ENCODE data around the gene TMEM273. TPM values are rescaled to one million over a fixed set of nuclear protein-coding genes. Genes with fewer than 3 reads are reported as not detected.

TMEM273 gene
- total RNA-seq, 1 experiment from 2014 or later: not detected

- Histone ChIP-seq H3K9me3 (ENCODE audit: control insufficient read depth in 1 of 2, insufficient read depth in 1 of 2, low read depth in 1 of 2, low read length in 2 of 2) (no peaks in the 10 kb centered on the region), H3K27me3 (ENCODE audit: insufficient read depth, low read length) (peaks cover 67% of the 10 kb centered on the region), H3K9ac (ENCODE audit: low read length) (no peak overlapping the region), H3K27ac (ENCODE audit: low read depth, low read length) (no peak overlapping the region), H3K4me1 (ENCODE audit: control insufficient read depth in 1 of 2, insufficient read depth in 2 of 2, low read length in 2 of 2) (no peaks in the 10 kb centered on the region), H3K4me2 (ENCODE audit: low read length) (no peak overlapping the region), H3K79me2 (ENCODE audit: insufficient read depth, low read length) (no peaks in the 10 kb centered on the region), H3K4me3 (replicated peaks in 1 of 2; ENCODE audit: low read depth in 1 of 2, low read length in 2 of 2) (no peak overlapping the region), H2AFZ (ENCODE audit: low read depth, low read length, poor library complexity, severe bottlenecking) (no peak overlapping the region), H4K20me1 (ENCODE audit: insufficient read depth) (no peaks in the 10 kb centered on the region), H3K9me2 (ENCODE audit: insufficient read depth) (no peaks in the 10 kb centered on the region), H3K36me3 (ENCODE audit: control insufficient read depth in 1 of 2, insufficient read depth in 2 of 2, low read length in 2 of 2) (no peaks in the 10 kb centered on the region)
- BruUV-seq (replicated peaks): no TSS peak
- TF ChIP-seq SRF (IDR thresholded peaks at IDR 0.05; ENCODE audit: low read depth) (no peak), POLR2AphosphoS5 (IDR thresholded peaks at IDR 0.05; ENCODE audit: low read depth, low read length) (no peak), SIN3A (IDR thresholded peaks at IDR 0.05; ENCODE audit: low read depth) (no peak), TCF7L2 (IDR thresholded peaks at IDR 0.05; ENCODE audit: borderline replicate concordance, extremely low read depth, insufficient read depth, insufficient read length) (no peak), MAX (IDR thresholded peaks at IDR 0.05) (no peak), ATF3 (IDR thresholded peaks at IDR 0.05) (no peak), ZNF274 (IDR thresholded peaks at IDR 0.05; ENCODE audit: low read depth, low read length) (no peak), EGR1 (IDR thresholded peaks at IDR 0.05; ENCODE audit: low read depth) (no peak), RAD21 (IDR thresholded peaks at IDR 0.05; ENCODE audit: low read depth) (no peak), CBX3 (IDR thresholded peaks at IDR 0.05; ENCODE audit: low read depth) (no peak), ELF1 (IDR thresholded peaks at IDR 0.05; ENCODE audit: borderline replicate concordance, low read depth) (no peak), REST (IDR thresholded peaks at IDR 0.05; ENCODE audit: low read depth) (no peak), JUND (IDR thresholded peaks at IDR 0.05) (no peak), EZH2 (IDR thresholded peaks at IDR 0.05) (no peak), ZBTB33 (IDR thresholded peaks at IDR 0.05; ENCODE audit: extremely low read depth, insufficient replicate concordance, low read length) (no peak), ZFX (IDR thresholded peaks at IDR 0.05) (no peak), CTCF (IDR thresholded peaks at IDR 0.05 in 2 of 3, conservative IDR thresholded peaks at IDR 0.05 in 1 of 3; ENCODE audit: borderline replicate concordance in 1 of 3, insufficient read depth in 1 of 3, low read depth in 2 of 3, low read length in 2 of 3) (no peak), EZH2phosphoT487 (IDR thresholded peaks at IDR 0.05; ENCODE audit: borderline replicate concordance) (no peak), CEBPB (IDR thresholded peaks at IDR 0.05; ENCODE audit: low read depth) (no peak)
- POLR2A ChIA-PET: no interaction called here
- ATAC-seq (no peak), DNase-seq (ENCODE audit: low read depth, low spot score) (no peak)
- intact Hi-C loops (cut with micrococcal nuclease): no loop called here
- RAD21 ChIA-PET (ENCODE audit: low non-redundant PET in 1 of 2, low total read pairs in 2 of 2, uncharacterized antibody in 2 of 2, unreplicated experiment in 2 of 2): no interaction called here
- CTCF ChIA-PET: no interaction called here
Observed at GRCh38 chr10:49150426-49150825, 37.8 kb downstream of the TMEM273 start.
